ENCODE results near the gene ITGB5.

GRCh38 chr3:124823648-124824047 is 63.5 kb downstream of the ITGB5 start:
- TF ChIP-seq CTCF (IDR thresholded peaks at IDR 0.05; ENCODE audit: low read length) (no peak), EZH2 (IDR thresholded peaks at IDR 0.05; ENCODE audit: borderline replicate concordance, low read length) (no peak)

Data from OCI-LY1 (cell line).